ENCODE measurements around the gene GIMAP8. TPM values are rescaled to one million over a fixed set of nuclear protein-coding genes. Genes with fewer than 3 reads are reported as not detected.

The GIMAP8 gene
- total and polyA plus RNA-seq, 2 of the 8 experiments (the other 6 are each of a cell fraction or from before 2014, with no cell fraction given): not detected

DNA sequence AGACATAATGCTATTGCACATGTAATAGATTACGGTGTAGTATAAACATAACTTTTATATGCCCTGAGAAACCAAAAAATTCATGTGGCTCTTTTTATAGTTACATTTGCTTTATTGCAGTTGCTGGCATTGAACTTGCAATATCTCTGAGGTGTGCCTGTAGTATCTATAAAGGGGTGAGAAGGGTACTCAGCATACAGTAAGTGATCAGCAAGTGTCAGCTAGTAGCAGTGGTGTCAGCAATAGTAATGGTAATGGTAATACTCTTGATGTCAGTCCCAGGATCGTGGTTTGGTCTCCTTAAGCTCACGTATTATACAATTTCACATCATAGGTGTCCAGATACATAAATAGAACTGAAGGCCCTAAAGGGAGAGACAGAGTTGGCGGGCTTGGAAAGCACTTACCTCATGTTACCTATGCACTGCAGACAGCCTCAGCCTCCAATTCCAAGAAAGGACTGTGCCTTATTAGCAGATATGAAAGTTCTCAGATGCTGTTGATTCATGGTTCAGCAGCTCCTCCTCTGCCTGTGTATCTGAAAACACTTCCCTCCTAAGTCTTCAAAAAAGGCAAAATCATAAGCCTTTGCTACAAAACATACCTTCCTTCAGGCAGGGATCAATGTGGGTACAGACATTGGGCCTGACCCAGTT is 57.6 kb downstream of the GIMAP8 start:
- no peaks in the 10 kb centered on the region for H3K79me1 ChIP-seq (ENCODE audit: low read depth, low read length)
- no peak for TF ChIP-seq EP300 (IDR thresholded peaks at IDR 0.05; ENCODE audit: borderline replicate concordance in 1 of 2, low read depth in 2 of 2, low read length in 2 of 2)
- TF ChIP-seq NANOG (IDR thresholded peaks at IDR 0.05; ENCODE audit: insufficient read depth, low read depth, low read length, poor library complexity, severe bottlenecking): no peak
- TF ChIP-seq ZNF274 (IDR thresholded peaks at IDR 0.05; ENCODE audit: borderline replicate concordance, extremely low read depth, low read length): no peak

More for the DNA sequence above, 57.6 kb downstream of the GIMAP8 start:
- Histone ChIP-seq H2BK120ac (replicated peaks; ENCODE audit: low read depth, low read length) (no peak overlapping the region), H2BK20ac (ENCODE audit: low read length) (no peak overlapping the region), H4K91ac (replicated peaks; ENCODE audit: insufficient read length, low read length) (no peak overlapping the region), H3K4me3 (ENCODE audit: extremely low read depth in 1 of 4, insufficient read depth in 2 of 4, low read depth in 3 of 4, low read length in 4 of 4) (no peak overlapping the region), H2AK5ac (ENCODE audit: low read depth, low read length) (no peak overlapping the region), H2AFZ (ENCODE audit: low read length) (no peak overlapping the region), H2BK12ac (ENCODE audit: low read depth, low read length) (no peak overlapping the region), H3K27me3 (replicated peaks in 1 of 4; ENCODE audit: control insufficient read depth in 3 of 4, extremely low read depth in 1 of 4, insufficient read depth in 3 of 4, low read length in 3 of 4) (no peaks in the 10 kb centered on the region), H4K20me1 (replicated peaks in 1 of 2; ENCODE audit: control insufficient read depth in 1 of 2, insufficient read depth in 2 of 2, low read length in 2 of 2) (no peaks in the 10 kb centered on the region), H3K79me2 (ENCODE audit: control insufficient read depth in 1 of 2, insufficient read depth in 2 of 2, low read length in 2 of 2) (no peaks in the 10 kb centered on the region), H4K5ac (ENCODE audit: insufficient read length, low read depth, low read length) (no peak overlapping the region), H3K4me2 (ENCODE audit: insufficient read depth in 1 of 2, low read depth in 2 of 2, low read length in 2 of 2) (no peak overlapping the region), H4K8ac (ENCODE audit: extremely low read depth, insufficient read depth, low read length) (no peak overlapping the region), H3K9ac (replicated peaks in 1 of 4; ENCODE audit: extremely low read depth in 1 of 4, low read depth in 3 of 4, low read length in 3 of 4) (no peak overlapping the region), H2BK5ac (ENCODE audit: low read depth, low read length) (no peak overlapping the region), H3K23ac (ENCODE audit: insufficient read length) (no peak overlapping the region), H2BK15ac (ENCODE audit: low read length) (no peak overlapping the region), H3K4ac (replicated peaks; ENCODE audit: insufficient read length, low read depth, low read length) (no peak overlapping the region), H3K23me2 (ENCODE audit: low read depth, low read length) (no peaks in the 10 kb centered on the region), H3K18ac (ENCODE audit: extremely low read depth, low read length) (no peak overlapping the region), H3K56ac (replicated peaks; ENCODE audit: insufficient read length, low read depth, low read length) (no peak overlapping the region), H3K27ac (ENCODE audit: low read depth, low read length) (no peak overlapping the region), H3K36me3 (ENCODE audit: control insufficient read depth in 2 of 4, insufficient read depth in 4 of 4, low read length in 3 of 4) (no peaks in the 10 kb centered on the region), H3K9me3 (ENCODE audit: insufficient read depth in 2 of 2, low read depth in 1 of 2, low read length in 1 of 2) (no peaks in the 10 kb centered on the region), H3K14ac (ENCODE audit: insufficient read length) (no peak overlapping the region), H3K4me1 (replicated peaks in 1 of 4; ENCODE audit: control insufficient read depth in 3 of 4, insufficient read depth in 4 of 4, low read length in 3 of 4) (no peaks in the 10 kb centered on the region)
- POLR2A ChIA-PET (ENCODE audit: partially characterized antibody): no interaction called here
- no peak for DNase-seq (ENCODE audit: low read depth in 1 of 2, low spot score in 2 of 2)
- no peak for FAIRE-seq
- CTCF ChIA-PET (ENCODE audit: partially characterized antibody): no interaction called here
- WGBS, 2 experiments (ENCODE audit: extremely low coverage in 1 of 2, insufficient coverage in 1 of 2, insufficient read length in 1 of 2, insufficient replicate concordance in 2 of 2, low coverage in 1 of 2, low lambda C conversion rate in 2 of 2, missing lambda C conversion rate in 1 of 2): 95% methylated on average over 4 of the region's 4 CpGs; no CpG with 5 or more reads in 1 of the 2 experiments

Data from H1 (cell line).